Measurements from ENCODE around the gene PTH. TPM values are rescaled to one million over a fixed set of nuclear protein-coding genes. Genes with fewer than 3 reads are reported as not detected.

The PTH gene
- polyA plus RNA-seq, 6 donors from 2014 or later: not detected

GRCh38 chr11:13473013-13473722 lies 22.6 kb downstream of the PTH start:
- no peak overlapping the region for H3K27ac Mint-ChIP-seq
- no peaks in the 10 kb centered on the region for H3K36me3 Mint-ChIP-seq
- peaks cover 30 to 49% (median 34%) of the 10 kb centered on the region in 3 donors for H3K27me3 Mint-ChIP-seq
- ATAC-seq (ENCODE audit: low read depth in 2 of 2) (no peak), DNase-seq (no peak)
- H3K9me3 Mint-ChIP-seq: peaks cover 0 to 2% (median 0%) of the 10 kb centered on the region in 7 donors
- H3K4me3 Mint-ChIP-seq: no peak overlapping the region
- H3K4me1 Mint-ChIP-seq: no peaks in the 10 kb centered on the region

GRCh38 chr11:13468750-13469149 lies 27.0 kb downstream of the PTH start:
- no peaks in the 10 kb centered on the region for H3K36me3 Mint-ChIP-seq
- H3K27ac Mint-ChIP-seq: no peak overlapping the region
- peaks cover 6 to 9% (median 8%) of the 10 kb centered on the region in 3 donors for H3K4me1 Mint-ChIP-seq
- peaks cover 0 to 2% (median 0%) of the 10 kb centered on the region in 7 donors for H3K9me3 Mint-ChIP-seq
- H3K4me3 Mint-ChIP-seq: no peak overlapping the region
- ATAC-seq (ENCODE audit: low read depth in 2 of 2) (no peak), DNase-seq (no peak)
- H3K27me3 Mint-ChIP-seq: peaks cover 16 to 35% (median 26%) of the 10 kb centered on the region in 3 donors

GRCh38 chr11:13465909-13466371 lies 29.9 kb downstream of the PTH start:
- ATAC-seq (ENCODE audit: low read depth in 2 of 2) (no peak), DNase-seq (peak; percentile 9)
- no peaks in the 10 kb centered on the region for H3K36me3 Mint-ChIP-seq
- H3K4me1 Mint-ChIP-seq: peaks cover 13 to 30% (median 28%) of the 10 kb centered on the region in 3 donors
- H3K4me3 Mint-ChIP-seq: peak overlapping the region in 1 of 8 donors; percentile 72
- H3K9me3 Mint-ChIP-seq: peaks cover 0 to 2% (median 0%) of the 10 kb centered on the region in 7 donors
- peaks cover 11 to 23% (median 21%) of the 10 kb centered on the region in 3 donors for H3K27me3 Mint-ChIP-seq
- H3K27ac Mint-ChIP-seq: peak overlapping the region in 1 of 6 donors; percentile 70

- H3K36me3 Mint-ChIP-seq: no peaks in the 10 kb centered on the region
- H3K27me3 Mint-ChIP-seq: peaks cover 0 to 2% (median under 1%) of the 10 kb centered on the region in 3 donors
- no peak for DNase-seq
- H3K4me1 Mint-ChIP-seq: peaks cover 23 to 45% (median 42%) of the 10 kb centered on the region in 3 donors
- no peak for ATAC-seq (ENCODE audit: low read depth in 2 of 2)
- H3K4me3 Mint-ChIP-seq: peak overlapping the region; percentile 99 to 100 (median 99)
- H3K27ac Mint-ChIP-seq: peak overlapping the region in 5 of 6 donors; percentile 97 to 99 (median 99)
- no peaks in the 10 kb centered on the region for H3K9me3 Mint-ChIP-seq
Measured at GRCh38 chr11:13463779-13464290, 32.0 kb downstream of the PTH start.

GRCh38 chr11:13462901-13463778 lies 32.7 kb downstream of the PTH start, which contains the start of gene BTBD10:
BTBD10 (minus strand) TSS chr11:13463222; CDS start chr11:13445124, 18,098 bp downstream.
- Mint-ChIP-seq H3K27ac (peak within 1 kb of the TSS; percentile 97 to 99 (median 99)), H3K36me3 (no peaks in the 10 kb centered on the region), H3K9me3 (no peaks in the 10 kb centered on the region), H3K4me3 (peak within 1 kb of the TSS; percentile 99 to 100 (median 99)), H3K27me3 (no peaks in the 10 kb centered on the region), H3K4me1 (peaks cover 23 to 48% (median 45%) of the 10 kb centered on the region in 3 donors)
- peak; percentile 91 for DNase-seq
- ATAC-seq (ENCODE audit: low read depth in 2 of 2): peak; percentile 95 to 96

- H3K4me1 Mint-ChIP-seq: peaks cover 23 to 52% (median 45%) of the 10 kb centered on the region in 3 donors
- DNase-seq (peak; percentile 5), ATAC-seq (ENCODE audit: low read depth in 2 of 2) (peak; percentile 15 to 23)
- no peaks in the 10 kb centered on the region for H3K9me3 Mint-ChIP-seq
- peak overlapping the region; percentile 99 to 100 (median 99) for H3K4me3 Mint-ChIP-seq
- H3K27me3 Mint-ChIP-seq: no peaks in the 10 kb centered on the region
- no peaks in the 10 kb centered on the region for H3K36me3 Mint-ChIP-seq
- H3K27ac Mint-ChIP-seq: peak overlapping the region; percentile 97 to 99 (median 99)
Measured at GRCh38 chr11:13462311-13462900, 33.4 kb downstream of the PTH start.

GRCh38 chr11:13461291-13461690 lies 34.5 kb downstream of the PTH start:
- Mint-ChIP-seq H3K4me1 (peaks cover 23 to 57% (median 44%) of the 10 kb centered on the region in 3 donors), H3K27me3 (no peaks in the 10 kb centered on the region), H3K9me3 (no peaks in the 10 kb centered on the region), H3K36me3 (no peaks in the 10 kb centered on the region), H3K27ac (no peak overlapping the region), H3K4me3 (peak overlapping the region in 6 of 8 donors; percentile 6 to 99 (median 76))
- ATAC-seq (ENCODE audit: low read depth in 2 of 2) (no peak), DNase-seq (no peak)

- H3K4me1 Mint-ChIP-seq: peaks cover 28 to 51% (median 40%) of the 10 kb centered on the region in 3 donors
- peak overlapping the region in 4 of 6 donors; percentile 13 to 80 (median 39) for H3K27ac Mint-ChIP-seq
- H3K9me3 Mint-ChIP-seq: peaks cover 8 to 37% (median 21%) of the 10 kb centered on the region in 7 donors
- H3K4me3 Mint-ChIP-seq: peak overlapping the region in 2 of 8 donors; percentile 45 to 73
- DNase-seq (no peak), ATAC-seq (ENCODE audit: low read depth in 2 of 2) (no peak)
- no peaks in the 10 kb centered on the region for H3K27me3 Mint-ChIP-seq
- H3K36me3 Mint-ChIP-seq: peaks cover 19 to 24% of the 10 kb centered on the region in 2 donors
Measured at GRCh38 chr11:13450832-13451397, 44.9 kb downstream of the PTH start.

- H3K9me3 Mint-ChIP-seq: peaks cover 8 to 37% (median 21%) of the 10 kb centered on the region in 7 donors
- no peaks in the 10 kb centered on the region for H3K27me3 Mint-ChIP-seq
- DNase-seq (no peak), ATAC-seq (ENCODE audit: low read depth in 2 of 2) (no peak)
- H3K4me3 Mint-ChIP-seq: no peak overlapping the region
- peaks cover 19 to 24% of the 10 kb centered on the region in 2 donors for H3K36me3 Mint-ChIP-seq
- H3K4me1 Mint-ChIP-seq: peaks cover 28 to 46% (median 38%) of the 10 kb centered on the region in 3 donors
- H3K27ac Mint-ChIP-seq: peak overlapping the region in 2 of 6 donors; percentile 26 to 69
Measured at GRCh38 chr11:13449522-13449921, 46.3 kb downstream of the PTH start.

- DNase-seq: no peak
- Mint-ChIP-seq H3K27ac (no peak overlapping the region), H3K27me3 (no peaks in the 10 kb centered on the region), H3K9me3 (peaks cover 8 to 35% (median 21%) of the 10 kb centered on the region in 7 donors), H3K36me3 (peaks cover 19 to 24% of the 10 kb centered on the region in 2 donors), H3K4me3 (peak overlapping the region in 1 of 8 donors; percentile 32), H3K4me1 (peaks cover 28 to 44% (median 37%) of the 10 kb centered on the region in 3 donors)
- no peak for ATAC-seq (ENCODE audit: low read depth in 2 of 2)
Measured at GRCh38 chr11:13448876-13449275, 46.9 kb downstream of the PTH start.

- H3K27ac Mint-ChIP-seq: no peak overlapping the region
- peaks cover 24 to 49% (median 38%) of the 10 kb centered on the region in 3 donors for H3K4me1 Mint-ChIP-seq
- no peaks in the 10 kb centered on the region for H3K27me3 Mint-ChIP-seq
- no peak overlapping the region for H3K4me3 Mint-ChIP-seq
- ATAC-seq (ENCODE audit: low read depth in 2 of 2) (no peak), DNase-seq (no peak)
- peaks cover 9 to 18% of the 10 kb centered on the region in 2 donors for H3K36me3 Mint-ChIP-seq
- peaks cover 5 to 23% (median 13%) of the 10 kb centered on the region in 7 donors for H3K9me3 Mint-ChIP-seq
Measured at GRCh38 chr11:13446444-13446843, 49.4 kb downstream of the PTH start.

GRCh38 chr11:13445588-13445987 lies 50.2 kb downstream of the PTH start:
- Mint-ChIP-seq H3K4me1 (peaks cover 21 to 40% (median 32%) of the 10 kb centered on the region in 3 donors), H3K27ac (no peak overlapping the region), H3K4me3 (no peak overlapping the region), H3K36me3 (peaks cover 6 to 9% of the 10 kb centered on the region in 2 donors), H3K27me3 (no peaks in the 10 kb centered on the region), H3K9me3 (peaks cover 1 to 14% (median 10%) of the 10 kb centered on the region in 7 donors)
- DNase-seq: no peak
- no peak for ATAC-seq (ENCODE audit: low read depth in 2 of 2)
